ENCODE measurements around the gene KCNH3. TPM values are rescaled to one million over a fixed set of nuclear protein-coding genes. Genes with fewer than 3 reads are reported as not detected.

KCNH3 gene
- total and polyA plus RNA-seq, 2 of the 13 experiments (the other 11 are each of a cell fraction or from before 2014, with no cell fraction given), result 0.01 to 0.07 TPM

DNA sequence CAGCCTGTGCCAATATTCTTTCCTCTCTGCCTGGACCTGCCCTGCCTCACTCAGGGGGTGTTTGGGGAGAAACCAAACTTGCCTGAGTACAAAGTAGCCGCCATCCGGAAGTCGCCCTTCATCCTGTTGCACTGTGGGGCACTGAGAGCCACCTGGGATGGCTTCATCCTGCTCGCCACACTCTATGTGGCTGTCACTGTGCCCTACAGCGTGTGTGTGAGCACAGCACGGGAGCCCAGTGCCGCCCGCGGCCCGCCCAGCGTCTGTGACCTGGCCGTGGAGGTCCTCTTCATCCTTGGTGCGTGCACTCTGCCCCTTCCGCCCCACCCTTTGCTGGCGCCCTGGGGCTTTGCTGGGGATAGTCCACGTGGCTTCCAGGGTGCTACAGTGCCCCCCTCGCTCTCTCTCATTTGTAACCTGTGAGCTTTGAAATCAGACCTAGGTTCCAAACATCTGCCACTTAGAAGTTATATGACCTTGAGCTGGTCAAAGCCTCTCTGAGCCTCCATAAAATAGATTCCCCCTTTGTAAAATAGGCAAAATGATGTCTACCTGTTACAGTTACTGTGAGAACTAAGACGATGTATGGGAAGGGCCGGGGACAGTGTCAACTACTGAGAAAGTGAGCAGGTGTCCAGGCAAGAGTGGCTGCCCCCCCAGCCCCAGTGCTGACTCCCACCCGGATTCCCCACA, 4.5 kb downstream of the KCNH3 start (continued):
- peak; percentile 24; the same call in 1 of the 2 replicates for TF ChIP-seq GATAD2A (CRISPR knock-in tag; IDR thresholded peaks at IDR 0.05)
- peak; percentile 41; the same call in 1 of the 2 replicates for TF ChIP-seq ZFX (CRISPR knock-in tag; IDR thresholded peaks at IDR 0.05; ENCODE audit: low read depth)
- peak; percentile 5 for TF ChIP-seq HNRNPLL (IDR thresholded peaks at IDR 0.05; ENCODE audit: low read depth, low read length, poor library complexity, severe bottlenecking)
- TF ChIP-seq ATF7-NPFF (CRISPR knock-in tag; IDR thresholded peaks at IDR 0.05; ENCODE audit: low read depth), result no peak
- TF ChIP-seq ZNF235 (CRISPR knock-in tag; IDR thresholded peaks at IDR 0.05; ENCODE audit: borderline replicate concordance), result no peak
- TF ChIP-seq SPEN (CRISPR knock-in tag; IDR thresholded peaks at IDR 0.05; ENCODE audit: low read depth), result peak; percentile 47; the same call in 1 of the 2 replicates
- TF ChIP-seq, protein P1, sequence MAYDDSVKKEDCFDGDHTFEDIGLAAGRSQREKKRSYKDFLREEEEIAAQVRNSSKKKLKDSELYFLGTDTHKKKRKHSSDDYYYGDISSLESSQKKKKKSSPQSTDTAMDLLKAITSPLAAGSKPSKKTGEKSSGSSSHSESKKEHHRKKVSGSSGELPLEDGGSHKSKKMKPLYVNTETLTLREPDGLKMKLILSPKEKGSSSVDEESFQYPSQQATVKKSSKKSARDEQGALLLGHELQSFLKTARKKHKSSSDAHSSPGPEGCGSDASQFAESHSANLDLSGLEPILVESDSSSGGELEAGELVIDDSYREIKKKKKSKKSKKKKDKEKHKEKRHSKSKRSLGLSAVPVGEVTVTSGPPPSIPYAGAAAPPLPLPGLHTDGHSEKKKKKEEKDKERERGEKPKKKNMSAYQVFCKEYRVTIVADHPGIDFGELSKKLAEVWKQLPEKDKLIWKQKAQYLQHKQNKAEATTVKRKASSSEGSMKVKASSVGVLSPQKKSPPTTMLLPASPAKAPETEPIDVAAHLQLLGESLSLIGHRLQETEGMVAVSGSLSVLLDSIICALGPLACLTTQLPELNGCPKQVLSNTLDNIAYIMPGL (CRISPR knock-in tag; IDR thresholded peaks at IDR 0.05; ENCODE audit: borderline replicate concordance in 1 of 2, low read depth in 1 of 2), result peak in 1 of 2 experiments; percentile 46; a peak in 1 of 4 replicates
- TF ChIP-seq SOX13 (IDR thresholded peaks at IDR 0.05), result no peak
- peak in 1 of 2 experiments; percentile 10; a peak in 1 of 4 replicates for TF ChIP-seq SOX13 (CRISPR knock-in tag; conservative IDR thresholded peaks at IDR 0.05 in 1 of 2, IDR thresholded peaks at IDR 0.05 in 1 of 2)
- TF ChIP-seq LCORL (IDR thresholded peaks at IDR 0.05), result no peak
- TF ChIP-seq LCORL (CRISPR knock-in tag; IDR thresholded peaks at IDR 0.05), result 0 out of 2 replicates have a peak, but pooled peaks have one; percentile 56
- no peak for TF ChIP-seq NCOA2 (CRISPR knock-in tag; IDR thresholded peaks at IDR 0.05)
- TF ChIP-seq, protein P2, sequence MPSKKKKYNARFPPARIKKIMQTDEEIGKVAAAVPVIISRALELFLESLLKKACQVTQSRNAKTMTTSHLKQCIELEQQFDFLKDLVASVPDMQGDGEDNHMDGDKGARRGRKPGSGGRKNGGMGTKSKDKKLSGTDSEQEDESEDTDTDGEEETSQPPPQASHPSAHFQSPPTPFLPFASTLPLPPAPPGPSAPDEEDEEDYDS (CRISPR knock-in tag; IDR thresholded peaks at IDR 0.05), result no peak
- TF ChIP-seq ZSCAN9 (CRISPR knock-in tag; IDR thresholded peaks at IDR 0.05; ENCODE audit: borderline replicate concordance), result no peak
- no peak for TF ChIP-seq IRF2 (CRISPR knock-in tag; IDR thresholded peaks at IDR 0.05)
- TF ChIP-seq, protein P3, sequence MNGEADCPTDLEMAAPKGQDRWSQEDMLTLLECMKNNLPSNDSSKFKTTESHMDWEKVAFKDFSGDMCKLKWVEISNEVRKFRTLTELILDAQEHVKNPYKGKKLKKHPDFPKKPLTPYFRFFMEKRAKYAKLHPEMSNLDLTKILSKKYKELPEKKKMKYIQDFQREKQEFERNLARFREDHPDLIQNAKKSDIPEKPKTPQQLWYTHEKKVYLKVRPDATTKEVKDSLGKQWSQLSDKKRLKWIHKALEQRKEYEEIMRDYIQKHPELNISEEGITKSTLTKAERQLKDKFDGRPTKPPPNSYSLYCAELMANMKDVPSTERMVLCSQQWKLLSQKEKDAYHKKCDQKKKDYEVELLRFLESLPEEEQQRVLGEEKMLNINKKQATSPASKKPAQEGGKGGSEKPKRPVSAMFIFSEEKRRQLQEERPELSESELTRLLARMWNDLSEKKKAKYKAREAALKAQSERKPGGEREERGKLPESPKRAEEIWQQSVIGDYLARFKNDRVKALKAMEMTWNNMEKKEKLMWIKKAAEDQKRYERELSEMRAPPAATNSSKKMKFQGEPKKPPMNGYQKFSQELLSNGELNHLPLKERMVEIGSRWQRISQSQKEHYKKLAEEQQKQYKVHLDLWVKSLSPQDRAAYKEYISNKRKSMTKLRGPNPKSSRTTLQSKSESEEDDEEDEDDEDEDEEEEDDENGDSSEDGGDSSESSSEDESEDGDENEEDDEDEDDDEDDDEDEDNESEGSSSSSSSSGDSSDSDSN (CRISPR knock-in tag; IDR thresholded peaks at IDR 0.05), result 0 out of 2 replicates have a peak, but pooled peaks have one; percentile 26
- peak; percentile 50; the same call in 1 of the 2 replicates for TF ChIP-seq ETV5 (CRISPR knock-in tag; IDR thresholded peaks at IDR 0.05; ENCODE audit: borderline replicate concordance)
- peak; percentile 57 for TF ChIP-seq SALL1 (CRISPR knock-in tag; IDR thresholded peaks at IDR 0.05)
- 0 out of 2 replicates have a peak, but pooled peaks have one; percentile 10 for TF ChIP-seq BCL6 (CRISPR knock-in tag; IDR thresholded peaks at IDR 0.05)
- TF ChIP-seq MBNL3 (CRISPR knock-in tag; conservative IDR thresholded peaks at IDR 0.05), result no peak
- TF ChIP-seq RXRA (CRISPR knock-in tag; IDR thresholded peaks at IDR 0.05), result 0 out of 2 replicates have a peak, but pooled peaks have one; percentile 18
- TF ChIP-seq ZNF547 (CRISPR knock-in tag; IDR thresholded peaks at IDR 0.05), result no peak
- TF ChIP-seq ZNF746 (CRISPR knock-in tag; IDR thresholded peaks at IDR 0.05), result no peak

All from HepG2 (cell line).